Measurements from ENCODE around the gene B4GALNT2.
A peak's percentile ranks its signal among the peaks of the same experiment; 100 is the strongest.
"Not testable (repeated sequence)": the region's sequence is repeated elsewhere in the genome, so short reads cannot be mapped to it uniquely, and the experiment has no call there.

B4GALNT2 gene

GRCh38 chr17:49132699-49133364, at the start of gene B4GALNT2:
Gene B4GALNT2 (plus strand): TSS chr17:49132769. CDS start chr17:49132793, 24 bp downstream.
- DNase-seq: peak in 2 of 3 donors; percentile 3 to 10

- DNase-seq: not testable (repeated sequence)
These were observed 47.5 kb upstream of the B4GALNT2 start for GRCh38 chr17:49085046-49085445.

- no peak for DNase-seq
These were observed 46.8 kb upstream of the B4GALNT2 start for GRCh38 chr17:49085565-49086315.

GRCh38 chr17:49086316-49086605, 46.3 kb upstream of the B4GALNT2 start:
- DNase-seq: no peak

- DNase-seq: no peak
These were observed 45.9 kb upstream of the B4GALNT2 start for GRCh38 chr17:49086649-49087048.

GRCh38 chr17:49089094-49089493, 43.5 kb upstream of the B4GALNT2 start:
- DNase-seq: no peak

- DNase-seq: no peak
These were observed 41.5 kb upstream of the B4GALNT2 start for GRCh38 chr17:49090878-49091594.

- DNase-seq: no peak
These were observed 39.4 kb upstream of the B4GALNT2 start for GRCh38 chr17:49093131-49093530.

GRCh38 chr17:49100601-49101000, 32.0 kb upstream of the B4GALNT2 start:
- DNase-seq: no peak

- DNase-seq: no peak
These were observed 31.5 kb upstream of the B4GALNT2 start for GRCh38 chr17:49101054-49101534.

GRCh38 chr17:49103360-49103759, 29.2 kb upstream of the B4GALNT2 start:
- not testable (repeated sequence) for DNase-seq

- no peak for DNase-seq
These were observed 28.0 kb upstream of the B4GALNT2 start for GRCh38 chr17:49104511-49105074.

- no peak for DNase-seq
These were observed 26.0 kb upstream of the B4GALNT2 start for GRCh38 chr17:49106321-49107210.

GRCh38 chr17:49107211-49107557, 25.4 kb upstream of the B4GALNT2 start:
- no peak for DNase-seq

- no peak for DNase-seq
These were observed 24.3 kb upstream of the B4GALNT2 start for GRCh38 chr17:49108318-49108717.

- DNase-seq: peak; percentile 4 to 23 (median 19)
These were observed 22.1 kb upstream of the B4GALNT2 start for GRCh38 chr17:49110509-49110908.

- DNase-seq: no peak
These were observed 20.6 kb upstream of the B4GALNT2 start for GRCh38 chr17:49111934-49112333.

- DNase-seq: no peak
These were observed 19.6 kb upstream of the B4GALNT2 start for GRCh38 chr17:49112936-49113335.

- no peak for DNase-seq
These were observed 17.9 kb upstream of the B4GALNT2 start for GRCh38 chr17:49114703-49115102.

GRCh38 chr17:49117587-49118230, 14.9 kb upstream of the B4GALNT2 start:
- no peak for DNase-seq

- no peak for DNase-seq
These were observed 12.4 kb upstream of the B4GALNT2 start for GRCh38 chr17:49120166-49120565.
